C4-2B (cell line): ENCODE data around the gene GALNT11.

ENCODE experiments used
- CTCF ChIP-seq: fragments of 450-650 bp; conservative IDR thresholded peaks from 2 replicates; pipeline ENCODE4 v1.5.1; 2017; ENCODE audit warnings: mild to moderate bottlenecking
- ZFX ChIP-seq: fragments of 450-650 bp; IDR thresholded peaks from 2 replicates; pipeline ENCODE4 v1.6.1; 2017

- TF ChIP-seq CTCF (no peak), ZFX (no peak)
Observed at GRCh38 chr7:152140560-152140959, 115.1 kb downstream of the GALNT11 start.
